ENCODE data around the gene FRMPD1.

The FRMPD1 gene

GRCh38 chr9:37632479-37632878 lies 18.3 kb upstream of the FRMPD1 start:
- no peak for TF ChIP-seq CTCF (IDR thresholded peaks at IDR 0.05; ENCODE audit: extremely low read depth, missing control alignments)
- DNase-seq (ENCODE audit: low spot score), result no peak

- TF ChIP-seq CTCF (IDR thresholded peaks at IDR 0.05; ENCODE audit: extremely low read depth, missing control alignments), result no peak
- DNase-seq (ENCODE audit: low spot score), result no peak
These were observed 14.9 kb upstream of the FRMPD1 start for GRCh38 chr9:37635808-37636207.

GRCh38 chr9:37636511-37637448 lies 14.0 kb upstream of the FRMPD1 start:
- DNase-seq (ENCODE audit: low spot score), result no peak
- TF ChIP-seq CTCF (IDR thresholded peaks at IDR 0.05; ENCODE audit: extremely low read depth, missing control alignments), result no peak

- TF ChIP-seq CTCF (IDR thresholded peaks at IDR 0.05; ENCODE audit: extremely low read depth, missing control alignments), result no peak
- no peak for DNase-seq (ENCODE audit: low spot score)
These were observed 11.5 kb upstream of the FRMPD1 start for GRCh38 chr9:37639109-37639762.

- DNase-seq (ENCODE audit: low spot score), result no peak
- TF ChIP-seq CTCF (IDR thresholded peaks at IDR 0.05; ENCODE audit: extremely low read depth, missing control alignments), result no peak
These were observed 10.9 kb upstream of the FRMPD1 start for GRCh38 chr9:37639841-37640240.

- DNase-seq (ENCODE audit: low spot score), result no peak
- TF ChIP-seq CTCF (IDR thresholded peaks at IDR 0.05; ENCODE audit: extremely low read depth, missing control alignments), result no peak
These were observed 10.5 kb upstream of the FRMPD1 start for GRCh38 chr9:37640246-37640645.

- TF ChIP-seq CTCF (IDR thresholded peaks at IDR 0.05; ENCODE audit: extremely low read depth, missing control alignments), result no peak
- DNase-seq (ENCODE audit: low spot score), result no peak
These were observed 9.4 kb upstream of the FRMPD1 start for GRCh38 chr9:37641331-37641730.

Data from GM20000 (cell line).